MCF 10A (cell line): ENCODE data around the gene TUFT1. TPM values are rescaled to one million over a fixed set of nuclear protein-coding genes. Genes with fewer than 3 reads are reported as not detected.

Source experiments
- BruUV-seq: library from RNA; stranded (reverse); fragments of 400-500 nt; replicated peaks from 2 replicates; lab custom pipeline; 2021; lab: Mats Ljungman, UMichigan
- CTCF ChIA-PET: fragments of 300-600 bp; sonication (Branson Sonifier 250); formaldehyde crosslinking; extraction: SDS; loops from one replicate; lab custom pipeline; 2021; ENCODE audit warnings: antibody characterized with exemption, inconsistent platforms; lab: Yijun Ruan, JAX
- POLR2A ChIA-PET: fragments of 300-600, 350-650 bp; sonication (Branson Sonifier 250); formaldehyde crosslinking; extraction: SDS; loops from one replicate; lab custom pipeline; 2020; ENCODE audit warnings: antibody characterized with exemption, inconsistent platforms; lab: Yijun Ruan, JAX
- DNase-seq: peaks from one replicate; pipeline ENCODE4 v3.0.0-alpha.2; 2018; ENCODE audit not compliant: unreplicated experiment
- H3K27ac Mint-ChIP-seq: one replicate; pipeline ENCODE4 v1.8.0; 2022; ENCODE audit warnings: mild to moderate bottlenecking, low read depth, mixed read lengths; ENCODE audit not compliant: unreplicated experiment
- H3K27me3 Mint-ChIP-seq: one replicate; pipeline ENCODE4 v1.8.0; 2022; ENCODE audit warnings: mixed read lengths; ENCODE audit not compliant: insufficient read depth, unreplicated experiment
- H3K36me3 Mint-ChIP-seq: one replicate; pipeline ENCODE4 v1.8.0; 2022; ENCODE audit warnings: mild to moderate bottlenecking, moderate library complexity, mixed read lengths; ENCODE audit not compliant: insufficient read depth, unreplicated experiment
- H3K4me1 Mint-ChIP-seq: one replicate; pipeline ENCODE4 v1.8.0; 2022; ENCODE audit warnings: mixed read lengths; ENCODE audit not compliant: insufficient read depth, unreplicated experiment
- H3K4me3 Mint-ChIP-seq: one replicate; pipeline ENCODE4 v1.8.0; 2022; ENCODE audit warnings: mild to moderate bottlenecking, moderate library complexity, mixed read lengths; ENCODE audit not compliant: unreplicated experiment
- H3K9me3 Mint-ChIP-seq: one replicate; pipeline ENCODE4 v1.8.0; 2022; ENCODE audit warnings: mixed read lengths; ENCODE audit not compliant: unreplicated experiment
- CTCF ChIP-seq: fragments of 200-600 bp; IDR thresholded peaks from one replicate; pipeline ENCODE4 v1.8.0; 2022; ENCODE audit warnings: antibody characterized with exemption, mild to moderate bottlenecking; ENCODE audit not compliant: unreplicated experiment
- intact Hi-C: fragments of 100-400 bp; cut with micrococcal nuclease; formaldehyde crosslinking; loops from 2 replicates; pipeline ENCODE4 v1.14.1; 2022
- total RNA-seq: library from RNA; stranded (reverse); gene quantifications from 2 replicates; pipeline ENCODE4 v1.2.3, GENCODE V29; 2022

Gene TUFT1
- total RNA-seq, 1 experiment from 2014 or later = 162 TPM

- Mint-ChIP-seq H3K4me3 (no peak overlapping the region), H3K36me3 (peaks cover 97% of the 10 kb centered on the region), H3K4me1 (peaks cover 45% of the 10 kb centered on the region), H3K27me3 (no peaks in the 10 kb centered on the region), H3K9me3 (no peaks in the 10 kb centered on the region), H3K27ac (no peak overlapping the region)
- no TSS peak for BruUV-seq
- TF ChIP-seq CTCF = no peak
- no peak for DNase-seq
- intact Hi-C loops = no loop called here
- ChIA-PET POLR2A (interaction anchor here (0.6 to 6.0 kb wide), 5 partner anchors 9 to 41 kb away, joined by 4 to 61 read pairs (median 9); partner anchors contain the start of genes SNX27 and TUFT1), CTCF (interaction anchor here (0.6 to 2.1 kb wide), 4 partner anchors 21 to 37 kb away, joined by 3 to 8 read pairs (median 6); no protein-coding TSS in a partner anchor)
Measured at GRCh38 chr1:151570819-151571218, 30.7 kb downstream of the TUFT1 start.

GRCh38 chr1:151574575-151575529 is 34.7 kb downstream of the TUFT1 start:
- H3K36me3 Mint-ChIP-seq = peaks cover 97% of the 10 kb centered on the region

GRCh38 chr1:151577173-151577572 is 37.1 kb downstream of the TUFT1 start:
- DNase-seq = no peak
- H3K36me3 Mint-ChIP-seq = peaks cover 97% of the 10 kb centered on the region
- CTCF ChIA-PET = interaction anchor here (0.7 to 7.9 kb wide), 4 partner anchors 17 to 690 kb away, joined by 3 to 56 read pairs (median 4); partner anchors contain the start of genes CTXND2 and TUFT1
- peaks cover 41% of the 10 kb centered on the region for H3K4me1 Mint-ChIP-seq
- H3K27ac Mint-ChIP-seq = no peak overlapping the region
- no peak for TF ChIP-seq CTCF
- BruUV-seq = no TSS peak
- no peak overlapping the region for H3K4me3 Mint-ChIP-seq
- intact Hi-C loops = loop anchor here (5.0 kb wide), 1 partner anchor 35 kb away; the partner anchor contains the start of gene TUFT1
- POLR2A ChIA-PET = interaction anchor here (0.8 to 1.5 kb wide), 4 partner anchors 8 to 37 kb away, joined by 3 to 4 read pairs (median 4); no protein-coding TSS in a partner anchor
- no peaks in the 10 kb centered on the region for H3K27me3 Mint-ChIP-seq
- H3K9me3 Mint-ChIP-seq = no peaks in the 10 kb centered on the region

More at GRCh38 chr1:151574575-151575529, 34.7 kb downstream of the TUFT1 start:
- no TSS peak for BruUV-seq
- H3K27me3 Mint-ChIP-seq = no peaks in the 10 kb centered on the region
- no peak overlapping the region for H3K4me3 Mint-ChIP-seq
- H3K9me3 Mint-ChIP-seq = no peaks in the 10 kb centered on the region
- H3K4me1 Mint-ChIP-seq = peaks cover 42% of the 10 kb centered on the region
- peak; percentile 82 for DNase-seq
- POLR2A ChIA-PET = interaction anchor here (0.6 to 1.4 kb wide), 6 partner anchors 11 to 37 kb away, joined by 3 to 4 read pairs (median 3); partner anchors contain the start of gene SNX27
- CTCF ChIA-PET = interaction anchor here (0.6 to 7.9 kb wide), 3 partner anchors 19 to 884 kb away, joined by 3 to 56 read pairs (median 6); no protein-coding TSS in a partner anchor
- peak overlapping the region; percentile 52 for H3K27ac Mint-ChIP-seq
- no peak for TF ChIP-seq CTCF
- intact Hi-C loops = loop anchor here (5.0 kb wide), 1 partner anchor 33 kb away; the partner anchor contains the start of gene TUFT1
